Smooth muscle cell (in vitro differentiated cells): ENCODE data around the gene MBP. TPM values are rescaled to one million over a fixed set of nuclear protein-coding genes. Genes with fewer than 3 reads are reported as not detected.

ENCODE experiments used
- DNase-seq: peaks from one replicate; lab custom pipeline; 2025; ENCODE audit not compliant: unreplicated experiment; lab: John Stamatoyannopoulos, UW
- H2AFZ ChIP-seq: fragments of 200-600 bp; sonication (generic); 2 replicates; pipeline ENCODE4 v1.6.0; 2016; ENCODE audit warnings: antibody characterized with exemption, low read depth, mild to moderate bottlenecking
- H3F3A ChIP-seq: fragments of 200-600 bp; sonication (generic); 2 replicates; pipeline ENCODE4 v1.6.0; 2017; ENCODE audit warnings: antibody characterized with exemption, low read depth
- H3K27ac ChIP-seq: fragments of 200-600 bp; sonication (generic); 2 replicates; pipeline ENCODE4 v1.5.1; 2016; ENCODE audit warnings: low read depth, mild to moderate bottlenecking
- H3K27me3 ChIP-seq: fragments of 200-600 bp; sonication (generic); 2 replicates; pipeline ENCODE4 v1.6.1; 2016; ENCODE audit warnings: low read depth, mild to moderate bottlenecking
- H3K36me3 ChIP-seq: fragments of 200-600 bp; sonication (generic); 2 replicates; pipeline ENCODE4 v1.5.1; 2016; ENCODE audit warnings: low read depth
- H3K4me1 ChIP-seq: fragments of 200-600 bp; sonication (generic); 2 replicates; pipeline ENCODE4 v1.5.1; 2016; ENCODE audit warnings: low read depth
- H3K4me2 ChIP-seq: fragments of 200-600 bp; sonication (generic); 2 replicates; pipeline ENCODE4 v1.6.0; 2016; ENCODE audit warnings: mild to moderate bottlenecking
- H3K4me3 ChIP-seq: fragments of 200-600 bp; sonication (generic); 2 replicates; pipeline ENCODE4 v1.5.1; 2016; ENCODE audit warnings: mild to moderate bottlenecking
- H3K79me2 ChIP-seq: fragments of 200-600 bp; sonication (generic); 2 replicates; pipeline ENCODE4 v1.6.0; 2016; ENCODE audit warnings: low read depth, mild to moderate bottlenecking
- H3K9ac ChIP-seq: fragments of 200-600 bp; sonication (generic); 2 replicates; pipeline ENCODE4 v1.6.0; 2016; ENCODE audit warnings: low read depth
- H3K9me3 ChIP-seq: fragments of 200-600 bp; sonication (generic); replicated peaks from 2 replicates; pipeline ENCODE4 v1.5.1; 2016; ENCODE audit warnings: low read depth
- H4K20me1 ChIP-seq: fragments of 200-600 bp; sonication (generic); 2 replicates; pipeline ENCODE4 v1.6.0; 2016; ENCODE audit warnings: low read depth
- WGBS: methylation state at CpG from one replicate; pipeline ENCODE4 v1.1.7; 2016; ENCODE audit warnings: low lambda C conversion rate; 5-methylcytosine and 5-hydroxymethylcytosine counted together
- polyA plus RNA-seq: library from polyadenylated mRNA; unstranded; fragments of >200 nt; fragmentation: Nextera tagmentation; extraction: Ambion mirVana; gene quantifications from 2 replicates; pipeline ENCODE4 v1.2.1, GENCODE V29; 2016
- total RNA-seq: library from RNA; depleted of rRNA; stranded (reverse); fragments of >200 nt; gene quantifications from 2 replicates; pipeline ENCODE4 v1.2.3, GENCODE V29; 2014
- TF ChIP-seq, protein P1 (sequence below): fragments of 200-600 bp; sonication (generic); IDR thresholded peaks from 2 replicates; pipeline ENCODE4 v1.5.1; 2017; ENCODE audit warnings: borderline replicate concordance, mild to moderate bottlenecking, antibody characterized with exemption; ENCODE audit not compliant: insufficient read depth, poor library complexity, severe bottlenecking

The MBP gene
- total and polyA plus RNA-seq, 2 experiments from 2014 or later = 1.4 to 5.1 TPM

- Histone ChIP-seq H3K79me2 (no peaks in the 10 kb centered on the region), H3K36me3 (no peaks in the 10 kb centered on the region), H3K27me3 (no peaks in the 10 kb centered on the region), H3K4me1 (peaks cover 10% of the 10 kb centered on the region), H3K27ac (peak overlapping the region; percentile 62), H3K4me3 (peak overlapping the region; percentile 6), H2AFZ (no peak overlapping the region), H3F3A (peaks cover 7% of the 10 kb centered on the region), H4K20me1 (no peaks in the 10 kb centered on the region), H3K9ac (no peak overlapping the region), H3K9me3 (no peaks in the 10 kb centered on the region), H3K4me2 (peak overlapping the region; percentile 72)
- WGBS = 89% methylated on average over 15 of the region's 15 CpGs
- TF ChIP-seq, protein P1, sequence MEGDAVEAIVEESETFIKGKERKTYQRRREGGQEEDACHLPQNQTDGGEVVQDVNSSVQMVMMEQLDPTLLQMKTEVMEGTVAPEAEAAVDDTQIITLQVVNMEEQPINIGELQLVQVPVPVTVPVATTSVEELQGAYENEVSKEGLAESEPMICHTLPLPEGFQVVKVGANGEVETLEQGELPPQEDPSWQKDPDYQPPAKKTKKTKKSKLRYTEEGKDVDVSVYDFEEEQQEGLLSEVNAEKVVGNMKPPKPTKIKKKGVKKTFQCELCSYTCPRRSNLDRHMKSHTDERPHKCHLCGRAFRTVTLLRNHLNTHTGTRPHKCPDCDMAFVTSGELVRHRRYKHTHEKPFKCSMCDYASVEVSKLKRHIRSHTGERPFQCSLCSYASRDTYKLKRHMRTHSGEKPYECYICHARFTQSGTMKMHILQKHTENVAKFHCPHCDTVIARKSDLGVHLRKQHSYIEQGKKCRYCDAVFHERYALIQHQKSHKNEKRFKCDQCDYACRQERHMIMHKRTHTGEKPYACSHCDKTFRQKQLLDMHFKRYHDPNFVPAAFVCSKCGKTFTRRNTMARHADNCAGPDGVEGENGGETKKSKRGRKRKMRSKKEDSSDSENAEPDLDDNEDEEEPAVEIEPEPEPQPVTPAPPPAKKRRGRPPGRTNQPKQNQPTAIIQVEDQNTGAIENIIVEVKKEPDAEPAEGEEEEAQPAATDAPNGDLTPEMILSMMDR = no peak
- no peak for DNase-seq
These were observed 19.0 kb downstream of the MBP start for GRCh38 chr18:77113361-77114151.

DNA sequence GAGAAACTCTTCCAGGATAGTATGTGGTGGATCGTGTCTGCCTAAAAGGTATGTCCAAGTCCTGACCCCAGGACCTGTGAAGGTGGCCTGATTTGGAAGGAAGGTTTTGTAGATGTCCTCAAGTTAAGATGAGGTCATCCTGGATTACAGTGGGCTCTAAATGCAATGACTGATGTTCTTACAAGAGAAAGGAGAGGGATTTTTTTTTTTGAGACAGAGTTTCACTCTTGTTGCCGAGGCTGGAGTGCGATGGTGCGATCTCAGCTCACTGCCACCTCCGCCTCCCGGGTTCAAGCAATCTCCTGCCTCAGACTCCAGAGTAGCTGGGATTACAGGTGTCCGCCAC is 19.9 kb downstream of the MBP start:
- Histone ChIP-seq H3K27ac (no peak overlapping the region), H3K4me3 (no peak overlapping the region), H3K4me2 (no peak overlapping the region), H3K4me1 (peaks cover 18% of the 10 kb centered on the region), H3K9me3 (no peaks in the 10 kb centered on the region), H3K9ac (no peak overlapping the region), H2AFZ (no peak overlapping the region), H3F3A (peaks cover 11% of the 10 kb centered on the region), H4K20me1 (no peaks in the 10 kb centered on the region), H3K36me3 (no peaks in the 10 kb centered on the region), H3K79me2 (no peaks in the 10 kb centered on the region), H3K27me3 (no peaks in the 10 kb centered on the region)
- no peak for DNase-seq
- TF ChIP-seq, protein P1 = no peak
- WGBS = 92% methylated on average over 7 of the region's 7 CpGs

DNA sequence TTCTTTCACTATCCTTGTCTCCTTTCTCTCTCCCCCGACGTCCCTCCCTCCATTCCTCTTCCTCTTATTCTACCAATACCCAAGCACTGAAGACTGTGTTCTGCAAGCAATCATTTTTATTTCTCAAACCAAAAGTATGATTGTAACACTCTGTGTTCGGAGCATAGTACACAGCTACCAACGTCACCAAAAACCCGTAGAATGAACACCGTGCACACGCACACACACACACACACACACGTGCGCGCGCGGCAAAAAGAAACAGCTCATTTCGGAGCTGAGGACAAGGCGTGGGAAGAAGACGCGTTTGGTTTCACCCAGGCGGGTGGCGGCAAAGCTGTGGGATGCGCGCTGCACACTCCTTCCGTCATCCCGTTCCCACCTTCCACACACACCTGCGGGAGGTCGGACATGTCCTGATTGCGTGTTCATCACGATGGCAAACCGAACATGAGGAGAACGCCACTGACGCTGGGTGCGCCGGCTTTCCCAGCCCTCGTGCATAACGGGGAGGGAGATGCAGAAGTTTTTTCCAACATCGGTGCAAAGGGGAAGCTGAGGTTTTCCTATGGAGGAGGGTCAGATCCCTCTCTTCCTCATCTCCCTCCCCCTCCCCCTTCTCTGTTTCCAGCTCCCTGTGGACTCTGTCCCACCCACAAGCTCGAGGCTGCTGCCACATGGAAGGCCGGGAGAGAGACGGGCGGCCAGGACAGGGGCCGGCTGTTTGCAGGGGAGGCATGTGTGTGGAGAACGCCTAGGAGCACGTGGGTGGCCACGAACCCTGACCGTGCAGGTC is 20.4 kb downstream of the MBP start:
- Histone ChIP-seq H3K4me1 (peaks cover 24% of the 10 kb centered on the region), H3K4me2 (no peak overlapping the region), H3F3A (peaks cover 16% of the 10 kb centered on the region), H3K9ac (no peak overlapping the region), H3K4me3 (no peak overlapping the region), H3K9me3 (no peaks in the 10 kb centered on the region), H3K36me3 (no peaks in the 10 kb centered on the region), H4K20me1 (no peaks in the 10 kb centered on the region), H2AFZ (no peak overlapping the region), H3K27me3 (no peaks in the 10 kb centered on the region), H3K27ac (no peak overlapping the region), H3K79me2 (no peaks in the 10 kb centered on the region)
- DNase-seq = no peak
- 91% methylated on average over 43 of the region's 43 CpGs for WGBS
- TF ChIP-seq, protein P1 = no peak
